Retina (tissue), 1 donor: ENCODE results near the gene SNRPB.

ENCODE experiments used
- DNase-seq: peaks from one replicate; pipeline ENCODE4 v3.0.0-alpha.2; 2016

Gene SNRPB

GRCh38 chr20:2418388-2418787 lies 52.2 kb downstream of the SNRPB start:
- no peak for DNase-seq

GRCh38 chr20:2417213-2417541 lies 53.4 kb downstream of the SNRPB start:
- no peak for DNase-seq

GRCh38 chr20:2416541-2417212 lies 53.9 kb downstream of the SNRPB start:
- no peak for DNase-seq
